ENCODE data around the gene CXXC4.

The CXXC4 gene

DNA sequence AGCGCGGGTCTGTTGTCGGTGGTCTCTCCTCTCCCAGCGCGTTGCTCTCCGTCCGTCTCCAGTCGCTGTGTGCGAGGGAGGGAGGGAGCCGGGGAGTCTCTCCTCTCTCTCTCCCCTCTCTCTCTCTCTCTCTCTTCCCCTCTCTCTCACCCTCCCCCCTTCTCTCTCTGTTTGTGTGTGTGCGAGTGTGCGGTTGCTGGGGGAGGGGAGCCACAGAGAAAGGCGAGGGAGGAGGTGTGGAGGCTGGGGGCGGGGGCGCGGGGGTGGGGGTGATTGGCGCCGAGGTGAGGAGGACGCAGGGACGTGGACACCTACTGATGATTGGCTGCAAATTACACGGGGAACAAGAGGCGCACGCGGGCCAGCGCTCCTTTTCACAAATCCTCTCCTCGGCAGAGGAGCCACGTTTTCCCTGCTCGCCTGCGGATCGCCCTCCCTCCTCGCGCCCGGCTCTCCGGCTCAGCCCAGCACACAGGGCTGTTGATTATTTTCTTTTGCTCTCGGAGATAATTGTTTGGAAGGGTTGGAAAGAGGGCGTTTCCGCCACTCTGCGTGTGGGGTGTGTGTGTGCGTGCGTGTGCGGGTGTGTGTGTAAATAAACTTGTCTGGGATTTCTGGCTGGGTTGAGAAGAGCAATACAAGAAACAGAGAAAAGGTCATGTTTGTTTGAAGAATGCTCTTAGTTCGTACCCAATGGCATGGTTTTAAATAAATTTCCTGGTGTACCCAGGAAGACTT is at the start of gene CXXC4:
Gene CXXC4, minus strand, starts transcription at position 73 of the 738 bp plus-strand sequence. CDS start 3,092 bp downstream, outside the sequence.
- no peak for DNase-seq (ENCODE audit: low read depth, low spot score)
- H3K4me3 ChIP-seq (ENCODE audit: low read length) = peak within 1 kb of the TSS; percentile 65; the same call in 1 of the 2 replicates
- WGBS (ENCODE audit: insufficient coverage, insufficient read length) = no CpG with 5 or more reads among the region's 42 CpGs

DNA sequence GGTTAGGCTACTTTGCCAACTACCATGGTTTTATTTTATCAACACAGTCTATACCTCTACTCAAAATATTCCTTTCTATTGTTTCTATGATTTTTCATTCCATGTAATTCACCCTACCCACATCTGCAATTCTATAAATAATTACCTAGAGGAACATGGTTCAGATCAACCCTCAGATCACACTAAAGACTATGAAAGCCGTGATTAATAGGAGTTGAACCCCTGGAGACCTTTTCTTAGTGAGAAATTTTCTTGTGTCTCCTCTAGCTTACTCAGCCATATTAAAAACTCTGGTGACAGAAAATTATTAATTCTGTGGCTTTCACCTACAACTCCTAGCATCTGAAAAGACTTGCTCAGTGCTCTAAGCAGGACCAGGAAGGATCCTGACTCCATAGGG is 38.5 kb upstream of the CXXC4 start:
- Histone ChIP-seq H3K27ac (ENCODE audit: low read length) (no peak overlapping the region), H3K36me3 (ENCODE audit: control insufficient read depth, insufficient read depth, low read length) (no peaks in the 10 kb centered on the region), H3K4me1 (ENCODE audit: control insufficient read depth, insufficient read depth, low read length) (no peaks in the 10 kb centered on the region), H3K9me3 (ENCODE audit: control insufficient read depth, insufficient read depth, low read length) (no peaks in the 10 kb centered on the region), H3K27me3 (ENCODE audit: control insufficient read depth, insufficient read depth, low read length) (no peaks in the 10 kb centered on the region), H3K4me3 (ENCODE audit: low read length) (no peak overlapping the region)
- WGBS (ENCODE audit: insufficient coverage, insufficient read length) = no CpG with 5 or more reads among the region's 1 CpG
- no peak for DNase-seq (ENCODE audit: low read depth, low spot score)

More for the DNA sequence above, at the start of gene CXXC4:
- no peak within 1 kb of the TSS for H3K27ac ChIP-seq (ENCODE audit: low read length)
- no peaks in the 10 kb centered on the region for H3K36me3 ChIP-seq (ENCODE audit: control insufficient read depth, insufficient read depth, low read length)
- H3K4me1 ChIP-seq (ENCODE audit: control insufficient read depth, insufficient read depth, low read length) = peaks cover 2% of the 10 kb centered on the region; the same call in 1 of the 2 replicates
- H3K9me3 ChIP-seq (ENCODE audit: control insufficient read depth, insufficient read depth, low read length) = no peaks in the 10 kb centered on the region
- no peaks in the 10 kb centered on the region for H3K27me3 ChIP-seq (ENCODE audit: control insufficient read depth, insufficient read depth, low read length)

DNA sequence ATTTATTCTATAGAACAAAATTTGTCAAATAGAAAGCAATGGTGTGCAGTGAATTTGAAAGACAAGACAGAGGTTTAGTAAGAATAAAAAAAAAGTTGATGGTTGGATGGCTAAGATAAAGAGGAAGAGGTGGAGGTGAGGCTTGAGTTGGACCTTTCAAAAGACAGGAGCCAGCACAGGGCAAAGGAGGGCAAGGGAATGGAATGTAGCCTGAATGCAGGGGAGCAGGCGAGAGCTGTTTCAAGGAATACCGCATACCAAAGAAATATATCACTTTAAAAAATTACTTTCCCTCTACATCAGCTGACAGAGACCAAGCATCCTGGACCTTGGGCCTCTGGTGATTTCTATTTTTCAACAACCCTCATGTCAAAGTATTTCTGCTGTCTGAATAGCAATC is 38.0 kb upstream of the CXXC4 start:
- H3K9me3 ChIP-seq (ENCODE audit: control insufficient read depth, insufficient read depth, low read length) = no peaks in the 10 kb centered on the region
- no peaks in the 10 kb centered on the region for H3K36me3 ChIP-seq (ENCODE audit: control insufficient read depth, insufficient read depth, low read length)
- no peak for DNase-seq (ENCODE audit: low read depth, low spot score)
- H3K27me3 ChIP-seq (ENCODE audit: control insufficient read depth, insufficient read depth, low read length) = no peaks in the 10 kb centered on the region
- H3K27ac ChIP-seq (ENCODE audit: low read length) = no peak overlapping the region
- H3K4me3 ChIP-seq (ENCODE audit: low read length) = no peak overlapping the region
- WGBS (ENCODE audit: insufficient coverage, insufficient read length) = no CpG with 5 or more reads among the region's 2 CpGs
- H3K4me1 ChIP-seq (ENCODE audit: control insufficient read depth, insufficient read depth, low read length) = no peaks in the 10 kb centered on the region

DNA sequence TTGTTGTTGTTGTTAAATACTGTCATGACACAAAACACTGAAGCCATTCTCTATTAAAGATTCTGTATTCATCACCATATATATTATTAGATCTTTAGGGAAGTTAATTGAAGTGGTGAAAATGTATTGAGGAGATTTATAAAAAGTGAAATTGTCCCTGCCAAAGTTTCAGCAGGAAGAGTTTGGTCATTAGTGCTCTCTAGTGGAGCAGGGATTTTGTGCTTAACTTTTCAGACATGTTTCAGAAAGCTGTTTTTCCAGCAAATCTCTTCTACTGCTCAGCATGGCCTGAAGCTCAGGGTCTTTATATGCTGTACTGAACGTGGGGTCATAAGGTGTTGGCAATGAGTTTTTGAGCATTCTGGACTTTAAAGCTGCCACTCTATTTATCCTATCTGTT is 36.7 kb upstream of the CXXC4 start:
- DNase-seq (ENCODE audit: low read depth, low spot score) = no peak
- no peaks in the 10 kb centered on the region for H3K4me1 ChIP-seq (ENCODE audit: control insufficient read depth, insufficient read depth, low read length)
- H3K9me3 ChIP-seq (ENCODE audit: control insufficient read depth, insufficient read depth, low read length) = no peaks in the 10 kb centered on the region
- H3K27ac ChIP-seq (ENCODE audit: low read length) = no peak overlapping the region
- no peaks in the 10 kb centered on the region for H3K27me3 ChIP-seq (ENCODE audit: control insufficient read depth, insufficient read depth, low read length)
- no peak overlapping the region for H3K4me3 ChIP-seq (ENCODE audit: low read length)
- WGBS (ENCODE audit: insufficient coverage, insufficient read length) = no CpG with 5 or more reads among the region's 1 CpG
- no peaks in the 10 kb centered on the region for H3K36me3 ChIP-seq (ENCODE audit: control insufficient read depth, insufficient read depth, low read length)

DNA sequence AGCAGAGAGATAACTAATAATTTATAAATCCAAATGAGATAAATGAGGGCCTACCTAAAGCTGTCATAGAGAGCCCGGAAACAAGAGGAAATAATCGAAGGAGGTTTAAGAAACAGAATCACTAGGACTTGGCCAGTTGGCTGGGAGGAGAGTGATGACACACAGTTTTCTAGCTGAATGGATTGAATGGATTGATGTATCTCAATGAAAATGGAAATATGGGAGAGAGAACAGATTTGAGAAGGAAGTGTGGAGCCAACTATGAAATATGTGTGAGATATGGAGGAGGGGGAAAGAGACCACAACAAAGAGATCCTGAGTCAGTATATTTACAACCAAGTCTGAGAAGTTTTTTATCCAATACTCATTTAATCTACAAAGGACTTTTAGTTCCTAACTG is 35.7 kb upstream of the CXXC4 start:
- Histone ChIP-seq H3K4me3 (ENCODE audit: low read length) (no peak overlapping the region), H3K36me3 (ENCODE audit: control insufficient read depth, insufficient read depth, low read length) (no peaks in the 10 kb centered on the region), H3K27ac (ENCODE audit: low read length) (no peak overlapping the region), H3K9me3 (ENCODE audit: control insufficient read depth, insufficient read depth, low read length) (no peaks in the 10 kb centered on the region), H3K27me3 (ENCODE audit: control insufficient read depth, insufficient read depth, low read length) (no peaks in the 10 kb centered on the region), H3K4me1 (ENCODE audit: control insufficient read depth, insufficient read depth, low read length) (no peaks in the 10 kb centered on the region)
- DNase-seq (ENCODE audit: low read depth, low spot score) = no peak
- no CpG with 5 or more reads among the region's 2 CpGs for WGBS (ENCODE audit: insufficient coverage, insufficient read length)

DNA sequence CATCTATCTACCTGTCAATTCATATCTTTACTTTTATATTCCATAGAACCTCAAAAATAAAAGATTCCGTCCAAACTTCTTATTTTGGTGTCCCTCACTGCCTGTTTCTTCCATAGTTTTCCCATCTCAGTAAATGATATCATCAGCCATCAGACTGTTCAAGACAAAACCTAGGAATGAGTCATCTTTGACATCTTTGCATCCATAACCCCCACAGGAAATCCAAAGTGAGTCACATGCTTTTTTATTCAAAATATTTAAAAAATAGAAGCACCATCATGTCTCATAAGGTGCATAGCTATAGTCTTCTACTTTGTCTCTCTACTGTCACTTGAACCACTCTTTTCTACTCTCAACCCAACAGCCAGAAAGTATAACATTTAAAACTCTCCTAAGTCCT is 29.9 kb upstream of the CXXC4 start:
- WGBS (ENCODE audit: insufficient coverage, insufficient read length) = no CpG with 5 or more reads among the region's 1 CpG
- no peaks in the 10 kb centered on the region for H3K36me3 ChIP-seq (ENCODE audit: control insufficient read depth, insufficient read depth, low read length)
- H3K4me1 ChIP-seq (ENCODE audit: control insufficient read depth, insufficient read depth, low read length) = no peaks in the 10 kb centered on the region
- H3K4me3 ChIP-seq (ENCODE audit: low read length) = no peak overlapping the region
- H3K27ac ChIP-seq (ENCODE audit: low read length) = no peak overlapping the region
- no peaks in the 10 kb centered on the region for H3K27me3 ChIP-seq (ENCODE audit: control insufficient read depth, insufficient read depth, low read length)
- no peak for DNase-seq (ENCODE audit: low read depth, low spot score)
- no peaks in the 10 kb centered on the region for H3K9me3 ChIP-seq (ENCODE audit: control insufficient read depth, insufficient read depth, low read length)

DNA sequence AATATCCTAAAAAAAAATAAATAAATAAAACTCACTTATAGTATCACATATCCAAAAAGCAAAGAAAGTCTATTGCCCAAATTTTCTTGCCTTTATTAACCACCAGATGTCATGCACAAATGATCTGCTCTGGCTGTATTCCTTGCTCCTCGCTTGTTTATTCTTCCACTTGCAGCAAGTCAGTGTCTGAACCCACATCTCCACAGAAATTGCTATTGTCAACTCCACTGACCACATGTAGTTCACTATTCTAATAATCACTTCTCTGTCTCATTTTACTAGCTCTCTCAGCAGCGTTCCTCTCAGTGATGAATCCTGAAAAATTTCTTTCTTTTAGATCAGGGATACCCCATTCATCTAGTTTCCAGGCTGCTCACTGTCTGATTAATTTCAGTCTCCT is 29.3 kb upstream of the CXXC4 start:
- no peaks in the 10 kb centered on the region for H3K27me3 ChIP-seq (ENCODE audit: control insufficient read depth, insufficient read depth, low read length)
- H3K27ac ChIP-seq (ENCODE audit: low read length) = no peak overlapping the region
- no peaks in the 10 kb centered on the region for H3K4me1 ChIP-seq (ENCODE audit: control insufficient read depth, insufficient read depth, low read length)
- no peak overlapping the region for H3K4me3 ChIP-seq (ENCODE audit: low read length)
- H3K36me3 ChIP-seq (ENCODE audit: control insufficient read depth, insufficient read depth, low read length) = no peaks in the 10 kb centered on the region
- WGBS (ENCODE audit: insufficient coverage, insufficient read length) = no CpG with 5 or more reads among the region's 2 CpGs
- H3K9me3 ChIP-seq (ENCODE audit: control insufficient read depth, insufficient read depth, low read length) = no peaks in the 10 kb centered on the region
- DNase-seq (ENCODE audit: low read depth, low spot score) = no peak

DNA sequence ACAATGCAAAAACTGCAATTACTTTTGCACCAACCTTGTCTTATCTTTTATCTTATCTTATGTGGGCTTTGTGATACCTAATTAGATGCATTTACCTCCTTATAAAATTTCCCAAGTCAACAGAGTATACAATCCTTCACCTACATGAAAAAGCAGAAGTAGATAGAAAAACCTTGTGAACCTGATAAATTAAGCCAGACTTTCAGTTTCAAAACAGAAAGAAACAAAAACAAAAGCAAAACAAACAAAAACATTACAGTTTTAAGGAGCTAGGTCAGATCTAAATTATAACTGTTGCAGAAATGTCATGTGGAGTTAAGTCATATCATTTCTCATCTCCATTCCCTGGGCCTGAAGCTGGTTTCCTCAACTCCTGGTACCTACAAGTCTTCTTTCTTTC is 24.9 kb upstream of the CXXC4 start:
- H3K27ac ChIP-seq (ENCODE audit: low read length) = no peak overlapping the region
- no peaks in the 10 kb centered on the region for H3K36me3 ChIP-seq (ENCODE audit: control insufficient read depth, insufficient read depth, low read length)

DNA sequence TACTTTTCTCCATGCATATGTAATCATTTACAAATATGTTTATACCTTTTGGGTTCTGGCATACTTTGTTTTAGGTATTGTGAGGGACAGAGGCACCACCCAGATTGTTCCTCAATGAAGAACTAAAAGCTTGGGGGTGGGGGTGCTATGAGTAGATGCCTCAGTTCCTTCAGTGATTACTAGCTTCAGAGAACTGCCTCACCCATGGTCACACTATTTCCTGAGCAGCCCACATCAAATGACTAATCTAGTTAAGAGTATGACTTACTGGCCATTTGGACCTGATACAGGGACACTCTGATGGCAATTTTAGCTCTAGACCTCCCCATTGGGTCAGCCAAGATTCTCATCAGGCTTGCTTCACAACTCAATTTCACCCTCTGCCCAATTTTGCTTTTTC is 22.2 kb upstream of the CXXC4 start:
- Histone ChIP-seq H3K27ac (ENCODE audit: low read length) (no peak overlapping the region), H3K4me3 (ENCODE audit: low read length) (no peak overlapping the region), H3K9me3 (ENCODE audit: control insufficient read depth, insufficient read depth, low read length) (no peaks in the 10 kb centered on the region), H3K4me1 (ENCODE audit: control insufficient read depth, insufficient read depth, low read length) (no peaks in the 10 kb centered on the region), H3K27me3 (ENCODE audit: control insufficient read depth, insufficient read depth, low read length) (no peaks in the 10 kb centered on the region), H3K36me3 (ENCODE audit: control insufficient read depth, insufficient read depth, low read length) (no peaks in the 10 kb centered on the region)
- no peak for DNase-seq (ENCODE audit: low read depth, low spot score)

More for the DNA sequence above, 24.9 kb upstream of the CXXC4 start:
- Histone ChIP-seq H3K9me3 (ENCODE audit: control insufficient read depth, insufficient read depth, low read length) (no peaks in the 10 kb centered on the region), H3K27me3 (ENCODE audit: control insufficient read depth, insufficient read depth, low read length) (no peaks in the 10 kb centered on the region), H3K4me3 (ENCODE audit: low read length) (no peak overlapping the region), H3K4me1 (ENCODE audit: control insufficient read depth, insufficient read depth, low read length) (no peaks in the 10 kb centered on the region)
- no peak for DNase-seq (ENCODE audit: low read depth, low spot score)

DNA sequence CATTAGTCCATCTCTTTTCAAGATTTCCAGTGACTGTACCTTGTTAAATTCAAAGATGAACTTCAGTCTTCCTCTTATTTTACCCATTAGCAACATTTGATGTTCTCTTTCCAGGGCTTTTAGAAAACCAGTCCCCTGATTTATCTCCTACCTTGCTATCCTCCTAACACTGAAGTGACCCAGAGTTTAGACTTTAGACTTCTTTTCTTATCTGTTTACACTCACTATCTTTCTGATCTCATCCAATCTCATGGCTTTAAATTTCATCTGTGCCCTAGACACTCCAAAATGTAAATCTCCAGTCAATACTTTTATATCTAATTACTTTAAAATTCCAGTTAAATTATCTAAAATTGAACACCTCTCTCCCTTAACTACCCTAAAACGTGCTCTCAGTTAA is 13.5 kb upstream of the CXXC4 start:
- no peaks in the 10 kb centered on the region for H3K27me3 ChIP-seq (ENCODE audit: control insufficient read depth, insufficient read depth, low read length)
- no peak for DNase-seq (ENCODE audit: low read depth, low spot score)
- no peaks in the 10 kb centered on the region for H3K9me3 ChIP-seq (ENCODE audit: control insufficient read depth, insufficient read depth, low read length)
- no peak overlapping the region for H3K4me3 ChIP-seq (ENCODE audit: low read length)
- 100% methylated on average over 1 of the region's 1 CpG for WGBS (ENCODE audit: insufficient coverage, insufficient read length)
- H3K4me1 ChIP-seq (ENCODE audit: control insufficient read depth, insufficient read depth, low read length) = no peaks in the 10 kb centered on the region
- no peaks in the 10 kb centered on the region for H3K36me3 ChIP-seq (ENCODE audit: control insufficient read depth, insufficient read depth, low read length)
- no peak overlapping the region for H3K27ac ChIP-seq (ENCODE audit: low read length)

DNA sequence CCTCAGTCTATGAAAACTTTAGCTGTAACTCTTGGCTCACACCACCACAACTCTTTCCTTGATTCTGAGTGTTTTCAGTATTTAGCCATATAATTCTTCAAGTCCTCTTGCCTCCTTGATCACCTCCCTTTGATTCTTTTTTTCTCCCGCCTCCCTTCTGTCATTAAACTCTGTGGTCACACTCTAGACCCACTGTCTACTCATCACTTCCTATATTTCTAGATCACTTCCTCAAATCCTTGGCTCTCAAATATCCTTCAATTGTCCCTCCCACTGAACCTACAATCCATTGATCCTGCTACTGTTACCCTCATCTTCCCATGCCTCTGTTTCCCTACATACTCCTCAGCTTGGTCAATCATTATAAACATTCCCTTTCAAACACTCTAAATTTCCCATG is 12.4 kb upstream of the CXXC4 start:
- Histone ChIP-seq H3K4me1 (ENCODE audit: control insufficient read depth, insufficient read depth, low read length) (no peaks in the 10 kb centered on the region), H3K4me3 (ENCODE audit: low read length) (no peak overlapping the region), H3K27me3 (ENCODE audit: control insufficient read depth, insufficient read depth, low read length) (no peaks in the 10 kb centered on the region), H3K9me3 (ENCODE audit: control insufficient read depth, insufficient read depth, low read length) (no peaks in the 10 kb centered on the region), H3K27ac (ENCODE audit: low read length) (no peak overlapping the region), H3K36me3 (ENCODE audit: control insufficient read depth, insufficient read depth, low read length) (no peaks in the 10 kb centered on the region)
- WGBS (ENCODE audit: insufficient coverage, insufficient read length) = no CpG with 5 or more reads among the region's 1 CpG
- no peak for DNase-seq (ENCODE audit: low read depth, low spot score)

Data from iPS DF 6.9 (cell line).